GM18498 (cell line): ENCODE results near the gene PLXNA4.

Experiments used
- ATAC-seq: cut with Tn5 transposase; IDR thresholded peaks from one replicate; pipeline ENCODE4 v1.9.1; 2021; ENCODE audit warnings: mild to moderate bottlenecking, moderate library complexity; ENCODE audit not compliant: unreplicated experiment

PLXNA4 gene

GRCh38 chr7:132108563-132108962 is 467.7 kb downstream of the PLXNA4 start:
- ATAC-seq = no peak

- ATAC-seq = no peak
Observed at GRCh38 chr7:132106491-132106890, 469.8 kb downstream of the PLXNA4 start.

- ATAC-seq = no peak
Observed at GRCh38 chr7:132105096-132105495, 471.2 kb downstream of the PLXNA4 start.

- no peak for ATAC-seq
Observed at GRCh38 chr7:132103718-132104117, 472.6 kb downstream of the PLXNA4 start.

- ATAC-seq = no peak
Observed at GRCh38 chr7:132102942-132103341, 473.3 kb downstream of the PLXNA4 start.

- no peak for ATAC-seq
Observed at GRCh38 chr7:132102391-132102790, 473.9 kb downstream of the PLXNA4 start.

- ATAC-seq = no peak
Observed at GRCh38 chr7:132100981-132101380, 475.3 kb downstream of the PLXNA4 start.

GRCh38 chr7:132100483-132100882 is 475.8 kb downstream of the PLXNA4 start:
- no peak for ATAC-seq

GRCh38 chr7:132099163-132099562 is 477.1 kb downstream of the PLXNA4 start:
- ATAC-seq = no peak

GRCh38 chr7:132098327-132098726 is 477.9 kb downstream of the PLXNA4 start:
- ATAC-seq = no peak

GRCh38 chr7:132097550-132098134 is 478.6 kb downstream of the PLXNA4 start:
- no peak for ATAC-seq

- no peak for ATAC-seq
Observed at GRCh38 chr7:132095111-132095765, 481.0 kb downstream of the PLXNA4 start.

GRCh38 chr7:132092106-132092505 is 484.2 kb downstream of the PLXNA4 start:
- no peak for ATAC-seq

- ATAC-seq = no peak
Observed at GRCh38 chr7:132091706-132092105, 484.6 kb downstream of the PLXNA4 start.

- no peak for ATAC-seq
Observed at GRCh38 chr7:132090444-132090843, 485.8 kb downstream of the PLXNA4 start.

- ATAC-seq = no peak
Observed at GRCh38 chr7:132089356-132089755, 486.9 kb downstream of the PLXNA4 start.

GRCh38 chr7:132087421-132087820 is 488.8 kb downstream of the PLXNA4 start:
- ATAC-seq = no peak

- no peak for ATAC-seq
Observed at GRCh38 chr7:132084776-132085388, 491.4 kb downstream of the PLXNA4 start.

GRCh38 chr7:132083537-132084123 is 492.6 kb downstream of the PLXNA4 start:
- ATAC-seq = no peak

GRCh38 chr7:132083126-132083525 is 493.1 kb downstream of the PLXNA4 start:
- ATAC-seq = no peak

GRCh38 chr7:132082394-132082793 is 493.9 kb downstream of the PLXNA4 start:
- ATAC-seq = no peak

GRCh38 chr7:132081686-132082085 is 494.6 kb downstream of the PLXNA4 start:
- ATAC-seq = no peak
